IPS-20b (cell line): ENCODE data around the gene PHC1.

ENCODE experiments used
- H3K27ac ChIP-seq: one replicate; pipeline ENCODE4 v1.5.1; 2013; ENCODE audit warnings: low read length
- H3K27me3 ChIP-seq: 2 replicates; pipeline ENCODE4 v1.6.1; 2013; ENCODE audit warnings: mild to moderate bottlenecking, low read length, inconsistent platforms; ENCODE audit not compliant: insufficient read depth
- H3K36me3 ChIP-seq: 2 replicates; pipeline ENCODE4 v1.6.1; 2013; ENCODE audit warnings: low read depth, mild to moderate bottlenecking, inconsistent platforms, low read length, moderate library complexity; ENCODE audit not compliant: insufficient read depth
- H3K4me1 ChIP-seq: 2 replicates; pipeline ENCODE4 v1.6.1; 2013; ENCODE audit warnings: mild to moderate bottlenecking, control low read depth, inconsistent platforms, low read length, moderate library complexity; ENCODE audit not compliant: insufficient read depth
- H3K4me3 ChIP-seq: 2 replicates; pipeline ENCODE4 v1.5.1; 2013; ENCODE audit warnings: mild to moderate bottlenecking, low read length, inconsistent platforms
- H3K9ac ChIP-seq: 2 replicates; pipeline ENCODE4 v1.6.1; 2013; ENCODE audit warnings: low read depth, mild to moderate bottlenecking, inconsistent platforms, low read length, moderate library complexity
- H3K9me3 ChIP-seq: 2 replicates; pipeline ENCODE4 v1.6.1; 2013; ENCODE audit warnings: mild to moderate bottlenecking, low read depth, low read length, inconsistent platforms; ENCODE audit not compliant: insufficient read depth

Gene PHC1

DNA sequence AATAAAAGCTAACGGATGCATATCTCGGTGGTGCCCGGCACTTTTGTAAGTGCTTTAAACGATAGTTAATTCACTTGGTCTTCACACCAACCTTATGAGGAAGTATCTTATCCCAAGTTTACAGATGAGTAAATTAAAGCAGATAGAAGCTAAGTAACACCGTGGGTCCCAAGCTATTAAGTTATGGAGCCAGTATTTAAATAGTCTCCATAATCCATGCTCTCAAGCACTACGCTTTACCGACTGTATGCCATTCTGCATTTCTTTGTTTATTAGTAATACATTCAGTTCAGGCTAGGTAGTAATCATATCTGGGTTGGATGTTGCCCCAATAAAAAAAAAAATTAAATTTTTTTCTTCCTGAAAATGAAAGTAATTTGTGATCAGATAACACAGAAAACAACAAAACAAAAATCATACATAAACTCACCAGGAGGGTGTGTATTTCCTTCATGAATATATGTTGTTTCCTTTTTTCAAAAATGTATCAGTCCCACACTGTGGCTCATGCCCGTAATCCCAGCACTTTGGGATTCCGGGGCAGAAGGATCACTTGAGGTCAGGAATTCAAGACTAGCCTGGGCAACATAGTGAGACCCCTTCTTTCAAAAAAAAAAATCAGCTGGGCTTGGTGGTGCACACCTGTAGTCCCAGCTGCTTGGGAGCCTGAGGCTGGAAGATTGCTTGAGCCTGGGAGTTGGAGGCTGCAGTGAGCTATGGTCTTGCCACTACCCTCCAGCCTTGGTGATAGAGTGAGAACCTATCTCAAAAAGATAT, 36.6 kb downstream of the PHC1 start:
- no peaks in the 10 kb centered on the region for H3K4me1 ChIP-seq
- H3K9ac ChIP-seq: peak overlapping the region; percentile 94
- H3K27me3 ChIP-seq: no peaks in the 10 kb centered on the region
- peak overlapping the region; percentile 98 for H3K4me3 ChIP-seq
- H3K27ac ChIP-seq: no peak overlapping the region
- H3K9me3 ChIP-seq: peaks cover 11% of the 10 kb centered on the region; the same call in 1 of the 2 replicates
- H3K36me3 ChIP-seq: peaks cover 20% of the 10 kb centered on the region

DNA sequence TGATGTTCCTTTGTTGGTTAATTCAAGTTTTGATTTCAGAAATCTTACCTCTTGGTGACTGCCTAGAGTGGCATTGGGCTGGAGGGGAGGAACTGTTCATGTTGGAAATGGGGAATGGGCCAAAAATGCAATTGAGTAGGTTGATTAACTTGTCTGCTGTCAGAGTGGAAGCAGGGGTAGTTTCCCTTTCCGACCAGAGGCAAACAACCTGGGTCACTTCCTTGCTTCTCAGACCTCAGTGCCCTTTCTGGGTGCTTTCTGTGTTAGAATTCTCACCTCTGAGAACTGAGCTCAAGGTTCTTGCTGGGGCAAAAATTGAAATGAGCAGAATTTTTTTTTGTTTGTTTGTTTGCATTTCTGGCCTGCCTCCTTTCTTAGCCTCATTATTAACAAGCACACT, 37.4 kb downstream of the PHC1 start:
- peaks cover 14% of the 10 kb centered on the region; the same call in 1 of the 2 replicates for H3K9me3 ChIP-seq
- H3K27ac ChIP-seq: no peak overlapping the region
- peaks cover 13% of the 10 kb centered on the region; the same call in 1 of the 2 replicates for H3K36me3 ChIP-seq
- H3K27me3 ChIP-seq: no peaks in the 10 kb centered on the region
- no peak overlapping the region for H3K9ac ChIP-seq
- H3K4me3 ChIP-seq: no peak overlapping the region
- no peaks in the 10 kb centered on the region for H3K4me1 ChIP-seq

DNA sequence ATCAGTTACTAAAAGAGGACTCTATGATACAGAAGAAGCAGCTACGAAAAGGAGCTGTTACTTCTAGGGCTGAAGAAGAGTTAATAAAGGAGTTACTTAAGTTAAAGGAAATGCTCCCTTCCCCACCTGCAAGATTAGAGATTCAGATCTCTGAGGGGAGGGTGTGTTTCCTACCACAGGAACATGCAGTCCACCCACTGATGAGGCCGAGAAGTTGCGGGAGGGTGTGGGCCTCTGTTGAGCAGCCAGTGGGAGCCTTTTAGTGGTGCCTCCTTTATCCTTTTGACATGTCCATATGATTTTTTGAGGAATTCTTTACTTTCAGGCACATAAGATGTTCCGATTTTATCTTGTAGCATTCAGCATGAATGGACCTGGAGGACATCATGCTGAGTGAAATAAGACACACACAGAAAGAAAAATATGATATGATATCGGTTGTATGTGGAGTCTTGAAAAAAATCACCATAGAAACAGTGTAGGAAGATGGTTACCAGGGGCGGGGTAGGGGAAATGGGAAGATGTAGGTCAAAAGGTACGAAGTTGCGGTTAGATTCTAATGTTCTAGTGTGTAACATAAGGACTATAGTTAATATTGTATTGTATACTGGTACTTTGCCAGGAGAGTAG, 39.6 kb downstream of the PHC1 start:
- H3K9me3 ChIP-seq: peaks cover 14% of the 10 kb centered on the region; the same call in 1 of the 2 replicates

DNA sequence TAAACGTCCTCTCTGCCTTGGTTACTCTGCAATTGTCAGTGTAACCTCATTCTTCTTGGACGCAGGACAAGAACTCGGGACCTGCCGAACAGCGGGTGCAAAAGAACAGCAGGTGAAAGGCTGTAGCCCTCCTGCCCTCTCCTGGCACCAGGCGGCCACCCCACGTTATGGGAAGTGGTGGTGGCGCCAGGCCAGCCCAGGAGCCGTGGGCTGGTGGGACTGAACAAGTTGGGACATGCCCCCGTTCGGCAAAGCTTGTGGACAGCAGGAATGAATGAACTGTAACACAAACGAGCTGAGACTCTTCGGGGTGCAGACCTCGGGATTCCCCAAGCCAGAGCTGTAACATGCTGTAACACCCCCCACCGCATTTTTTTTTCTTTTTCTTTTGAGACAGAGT, 41.8 kb downstream of the PHC1 start:
- no peaks in the 10 kb centered on the region for H3K4me1 ChIP-seq
- no peaks in the 10 kb centered on the region for H3K27me3 ChIP-seq

More for the DNA sequence above, 39.6 kb downstream of the PHC1 start:
- Histone ChIP-seq H3K9ac (no peak overlapping the region), H3K4me1 (no peaks in the 10 kb centered on the region), H3K27me3 (no peaks in the 10 kb centered on the region), H3K27ac (no peak overlapping the region), H3K36me3 (peaks cover 13% of the 10 kb centered on the region; the same call in 1 of the 2 replicates), H3K4me3 (no peak overlapping the region)

DNA sequence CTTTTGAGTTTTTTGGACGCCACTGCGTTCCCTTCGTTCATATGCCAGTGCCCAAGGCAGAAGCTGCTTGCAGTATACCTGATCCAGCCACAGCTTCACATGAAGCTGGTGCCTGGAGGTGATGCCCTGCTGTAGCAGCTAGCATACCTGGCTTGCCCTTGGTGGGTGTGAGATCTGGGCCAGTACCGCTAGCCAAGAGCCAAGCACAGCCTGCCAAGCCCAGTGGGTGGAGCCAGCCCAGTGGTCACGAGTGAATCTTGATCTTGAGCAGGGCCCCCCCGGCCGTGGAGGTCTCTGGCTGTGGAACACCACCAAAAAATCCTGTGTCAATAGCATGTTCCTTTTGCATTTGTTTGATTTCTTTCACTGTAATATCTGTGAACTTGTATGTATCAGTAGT, 42.5 kb downstream of the PHC1 start:
- no peak overlapping the region for H3K27ac ChIP-seq
- no peaks in the 10 kb centered on the region for H3K4me1 ChIP-seq

More for the DNA sequence above, 41.8 kb downstream of the PHC1 start:
- Histone ChIP-seq H3K4me3 (no peak overlapping the region), H3K9me3 (peaks cover 14% of the 10 kb centered on the region; the same call in 1 of the 2 replicates), H3K9ac (no peak overlapping the region), H3K27ac (no peak overlapping the region), H3K36me3 (peaks cover 13% of the 10 kb centered on the region; the same call in 1 of the 2 replicates)

DNA sequence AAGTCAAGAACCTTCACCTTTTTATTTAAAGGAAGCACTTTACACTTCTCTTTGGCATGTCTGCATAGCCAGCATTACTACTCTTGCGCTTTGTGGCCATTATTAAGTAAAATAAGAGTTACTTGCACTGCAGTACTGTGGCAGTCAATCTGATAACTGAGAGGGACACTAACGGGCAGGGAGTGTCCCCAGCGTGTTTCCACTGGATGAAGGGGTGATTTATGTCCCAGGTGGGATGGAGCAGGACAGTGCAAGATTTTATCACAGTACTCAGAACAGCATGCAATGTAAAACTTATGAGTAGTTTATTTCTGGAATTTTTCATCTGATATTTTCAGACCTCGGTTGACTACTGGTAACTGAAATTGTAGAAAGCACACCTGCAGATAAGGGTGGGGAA, 43.3 kb downstream of the PHC1 start:
- no peak overlapping the region for H3K4me3 ChIP-seq
- H3K27me3 ChIP-seq: no peaks in the 10 kb centered on the region
- H3K36me3 ChIP-seq: peaks cover 13% of the 10 kb centered on the region; the same call in 1 of the 2 replicates
- H3K9me3 ChIP-seq: peaks cover 13% of the 10 kb centered on the region; the same call in 1 of the 2 replicates
- H3K9ac ChIP-seq: no peak overlapping the region
- no peaks in the 10 kb centered on the region for H3K4me1 ChIP-seq
- H3K27ac ChIP-seq: no peak overlapping the region

More for the DNA sequence above, 42.5 kb downstream of the PHC1 start:
- Histone ChIP-seq H3K9me3 (peaks cover 14% of the 10 kb centered on the region; the same call in 1 of the 2 replicates), H3K9ac (no peak overlapping the region), H3K4me3 (no peak overlapping the region), H3K36me3 (peaks cover 13% of the 10 kb centered on the region; the same call in 1 of the 2 replicates), H3K27me3 (no peaks in the 10 kb centered on the region)

DNA sequence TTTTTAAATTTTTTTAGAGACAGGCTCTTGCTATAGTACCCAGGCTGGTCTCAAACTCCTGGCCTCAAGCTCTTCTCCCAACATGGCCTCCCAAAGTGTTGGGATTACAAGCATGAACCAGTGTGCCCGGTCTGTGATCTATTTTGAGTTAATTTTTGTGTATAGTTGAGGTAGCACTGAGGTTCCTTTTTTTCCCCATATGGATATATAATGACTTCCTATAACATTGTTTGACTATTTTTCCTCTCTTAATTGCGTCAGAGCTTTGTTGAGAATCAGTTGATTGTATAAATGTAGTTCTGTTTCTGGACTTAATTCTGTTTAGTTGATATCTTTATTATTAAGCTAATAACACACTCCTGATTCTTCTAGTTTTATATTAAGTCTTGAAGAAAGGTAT, 43.8 kb downstream of the PHC1 start:
- Histone ChIP-seq H3K36me3 (peaks cover 11% of the 10 kb centered on the region; the same call in 1 of the 2 replicates), H3K4me3 (no peak overlapping the region), H3K27ac (no peak overlapping the region), H3K9ac (no peak overlapping the region), H3K9me3 (peaks cover 8% of the 10 kb centered on the region; the same call in 1 of the 2 replicates), H3K27me3 (no peaks in the 10 kb centered on the region), H3K4me1 (no peaks in the 10 kb centered on the region)

DNA sequence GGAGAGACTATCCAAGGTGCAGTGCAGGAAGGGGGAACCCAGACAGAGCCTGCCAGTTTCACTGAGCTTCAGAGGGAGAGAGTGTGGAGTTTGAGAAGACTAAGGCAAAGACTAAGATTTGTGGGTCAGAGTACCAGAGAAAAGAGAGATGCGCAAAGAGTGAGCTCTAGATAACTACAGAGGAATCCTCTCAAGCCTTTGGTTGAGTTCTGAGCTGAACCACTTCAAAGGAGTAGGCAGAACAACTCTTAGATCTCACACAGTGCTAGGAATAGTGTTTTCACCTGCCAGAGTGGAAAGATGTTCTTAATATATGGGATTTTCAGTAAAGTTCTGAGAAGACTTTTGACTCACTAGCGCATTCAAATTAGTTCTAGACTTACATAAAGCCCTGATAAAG, 45.9 kb downstream of the PHC1 start:
- H3K36me3 ChIP-seq: no peaks in the 10 kb centered on the region; the same call in 1 of the 2 replicates
- H3K27ac ChIP-seq: no peak overlapping the region
- H3K4me1 ChIP-seq: no peaks in the 10 kb centered on the region
- H3K27me3 ChIP-seq: no peaks in the 10 kb centered on the region
- no peak overlapping the region for H3K4me3 ChIP-seq
- H3K9ac ChIP-seq: no peak overlapping the region
- H3K9me3 ChIP-seq: peaks cover 6% of the 10 kb centered on the region; the same call in 1 of the 2 replicates

DNA sequence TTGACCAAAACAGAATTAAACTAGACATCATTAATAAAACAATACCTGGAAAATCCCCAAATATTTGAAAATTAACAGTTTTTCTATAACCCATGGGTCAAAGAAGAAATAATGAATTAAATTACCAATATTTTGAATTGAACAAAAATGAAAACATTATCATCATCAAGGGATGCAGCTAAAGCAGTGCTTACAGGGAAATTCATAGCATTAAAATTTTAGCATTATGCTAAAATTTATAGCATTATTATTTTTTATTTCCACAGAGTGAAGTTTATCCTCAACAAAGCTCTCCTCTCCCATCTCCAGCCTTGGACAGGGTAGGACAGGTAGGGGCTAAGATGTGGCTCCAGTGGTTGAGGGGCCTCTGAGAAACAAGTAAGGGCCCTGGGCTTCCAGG, 54.5 kb downstream of the PHC1 start:
- H3K27me3 ChIP-seq: no peaks in the 10 kb centered on the region
- H3K9me3 ChIP-seq: peaks cover 25% of the 10 kb centered on the region
- no peak overlapping the region for H3K27ac ChIP-seq
- H3K4me3 ChIP-seq: no peak overlapping the region
- H3K36me3 ChIP-seq: no peaks in the 10 kb centered on the region
- no peak overlapping the region for H3K9ac ChIP-seq
- no peaks in the 10 kb centered on the region for H3K4me1 ChIP-seq

DNA sequence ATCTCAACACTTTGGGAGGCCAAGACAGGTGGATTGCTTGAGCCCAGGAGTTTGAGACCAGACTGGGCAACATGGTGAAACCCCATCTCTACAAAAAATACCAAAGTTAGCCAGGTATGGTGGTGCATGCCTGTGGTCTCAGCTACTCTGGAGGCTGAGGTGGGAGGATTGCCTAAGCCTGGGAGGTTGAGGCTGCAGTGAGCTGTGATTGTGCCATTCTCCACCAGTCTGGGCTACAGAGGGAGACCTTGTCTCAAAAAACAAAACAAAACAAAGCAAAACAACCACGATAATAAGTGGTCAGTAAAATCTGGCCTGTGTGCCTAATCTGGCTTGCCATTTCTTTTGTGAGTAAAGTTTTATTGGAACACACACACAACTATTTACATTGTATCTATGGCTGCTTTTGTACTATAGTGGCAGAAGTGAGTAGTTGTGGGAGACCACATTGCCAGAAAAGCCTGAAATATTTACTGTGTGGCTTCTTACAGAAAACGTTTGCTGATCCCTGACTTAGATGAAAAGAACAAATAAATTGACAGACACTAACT, 55.6 kb downstream of the PHC1 start:
- Histone ChIP-seq H3K9me3 (peaks cover 27% of the 10 kb centered on the region), H3K27ac (no peak overlapping the region), H3K4me3 (no peak overlapping the region), H3K4me1 (no peaks in the 10 kb centered on the region), H3K27me3 (no peaks in the 10 kb centered on the region), H3K9ac (no peak overlapping the region), H3K36me3 (no peaks in the 10 kb centered on the region)

DNA sequence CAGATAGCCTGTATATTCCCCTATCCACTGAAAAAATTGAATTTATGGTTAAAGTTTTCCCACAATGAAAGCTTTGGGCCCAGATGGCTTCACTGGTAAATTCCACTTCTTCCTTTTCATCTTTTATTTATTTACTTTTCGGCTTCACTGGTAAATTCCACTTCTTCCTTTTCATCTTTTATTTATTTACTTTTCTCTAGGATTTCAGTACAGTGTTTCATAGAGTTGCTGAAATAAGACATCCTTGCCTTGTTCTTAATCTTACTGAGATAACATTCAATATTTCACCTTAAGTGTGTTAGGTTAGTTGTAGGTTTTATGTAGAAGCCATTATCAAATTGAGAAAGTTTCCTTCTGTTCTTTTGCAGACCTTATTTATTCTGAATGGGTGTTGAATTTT, 56.1 kb downstream of the PHC1 start:
- Histone ChIP-seq H3K9ac (no peak overlapping the region), H3K27ac (no peak overlapping the region), H3K4me3 (no peak overlapping the region), H3K27me3 (no peaks in the 10 kb centered on the region), H3K36me3 (no peaks in the 10 kb centered on the region), H3K9me3 (peaks cover 27% of the 10 kb centered on the region), H3K4me1 (no peaks in the 10 kb centered on the region)
